OCI-LY1 (cell line): Measurements from ENCODE around the gene IRX3.

Experiments
- H2AFZ ChIP-seq: fragments of 200-600 bp; sonication (generic), shearing (Covaris generic); 2 replicates; pipeline ENCODE4 v1.6.0; 2014; ENCODE audit warnings: antibody characterized with exemption, mild to moderate bottlenecking, low read length
- H3F3A ChIP-seq: fragments of 200-600 bp; sonication (generic), shearing (Covaris generic); 2 replicates; pipeline ENCODE4 v1.6.0; 2014; ENCODE audit warnings: mild to moderate bottlenecking, antibody characterized with exemption, low read length, moderate library complexity; ENCODE audit not compliant: insufficient read depth
- H3K27ac ChIP-seq: fragments of 200-600 bp; sonication (generic); 2 replicates; pipeline ENCODE4 v1.5.1; 2014; ENCODE audit warnings: low read length, mixed run types, mild to moderate bottlenecking, low read depth; ENCODE audit not compliant: poor library complexity, severe bottlenecking
- H3K27me3 ChIP-seq: fragments of 200-600 bp; sonication (generic); 2 replicates; pipeline ENCODE4 v1.6.0; 2014; ENCODE audit warnings: antibody characterized with exemption, mild to moderate bottlenecking, low read length, moderate library complexity; ENCODE audit not compliant: insufficient read depth
- H3K36me3 ChIP-seq: fragments of 200-600 bp; sonication (generic); 2 replicates; pipeline ENCODE4 v1.6.1; 2014; ENCODE audit warnings: mild to moderate bottlenecking, antibody characterized with exemption, low read length, moderate library complexity, mixed read lengths; ENCODE audit not compliant: insufficient read depth
- H3K4me1 ChIP-seq: fragments of 200-600 bp; sonication (generic); 2 replicates; pipeline ENCODE4 v1.5.1; 2014; ENCODE audit warnings: mild to moderate bottlenecking, low read length, moderate library complexity; ENCODE audit not compliant: insufficient read depth, severe bottlenecking
- H3K4me2 ChIP-seq: fragments of 200-600 bp; sonication (generic), shearing (Covaris generic); 2 replicates; pipeline ENCODE4 v1.6.1; 2014; ENCODE audit warnings: low read length
- H3K4me3 ChIP-seq: fragments of 200-600 bp; sonication (generic); 2 replicates; pipeline ENCODE4 v1.5.1; 2014; ENCODE audit warnings: low read length, low read depth, mild to moderate bottlenecking, mixed read lengths; ENCODE audit not compliant: poor library complexity, severe bottlenecking
- H3K79me2 ChIP-seq: fragments of 200-600 bp; shearing (Covaris generic); 2 replicates; pipeline ENCODE4 v1.6.1; 2016; ENCODE audit warnings: mixed run types, low read length, mixed read lengths; ENCODE audit not compliant: insufficient read depth
- H3K9ac ChIP-seq: fragments of 200-600 bp; sonication (generic), shearing (Covaris generic); 2 replicates; pipeline ENCODE4 v1.6.1; 2014; ENCODE audit warnings: mild to moderate bottlenecking, low read length, mixed read lengths
- H3K9me2 ChIP-seq: fragments of 200-600 bp; sonication (generic), shearing (Covaris generic); 2 replicates; pipeline ENCODE4 v1.6.1; 2014; ENCODE audit warnings: low read depth, mild to moderate bottlenecking, low read length, mixed read lengths
- H3K9me3 ChIP-seq: fragments of 200-600 bp; shearing (Covaris generic); 2 replicates; pipeline ENCODE4 v1.6.1; 2014; ENCODE audit warnings: low read length, mixed read lengths
- H4K20me1 ChIP-seq: fragments of 200-600 bp; sonication (generic), shearing (Covaris generic); 2 replicates; pipeline ENCODE4 v1.6.0; 2016; ENCODE audit warnings: mild to moderate bottlenecking, low read length; ENCODE audit not compliant: insufficient read depth
- CTCF ChIP-seq: fragments of 200-600 bp; sonication (generic), shearing (Covaris generic); IDR thresholded peaks from 2 replicates; pipeline ENCODE4 v1.5.1; 2017; ENCODE audit warnings: mild to moderate bottlenecking, antibody characterized with exemption, low read length, moderate library complexity, mixed read lengths
- EZH2 ChIP-seq: fragments of 200-600 bp; sonication (generic), shearing (Covaris generic); IDR thresholded peaks from 2 replicates; pipeline ENCODE4 v1.8.0; 2017; ENCODE audit warnings: borderline replicate concordance, mixed run types, mild to moderate bottlenecking, antibody characterized with exemption, low read length, moderate library complexity, mixed read lengths

IRX3 gene

GRCh38 chr16:54286366-54287130 is at the start of gene IRX3:
Gene IRX3 (minus strand): TSS chr16:54286787. CDS start chr16:54286050, 737 bp downstream.
- Histone ChIP-seq H3K4me2 (no peak within 1 kb of the TSS), H3K79me2 (no peaks in the 10 kb centered on the region), H3K4me1 (no peaks in the 10 kb centered on the region), H3K9me3 (no peaks in the 10 kb centered on the region), H3K36me3 (no peaks in the 10 kb centered on the region), H3K27ac (no peak within 1 kb of the TSS), H4K20me1 (no peaks in the 10 kb centered on the region), H2AFZ (no peak within 1 kb of the TSS), H3K27me3 (no peaks in the 10 kb centered on the region), H3K4me3 (no peak within 1 kb of the TSS), H3K9ac (no peak within 1 kb of the TSS), H3K9me2 (no peaks in the 10 kb centered on the region), H3F3A (no peaks in the 10 kb centered on the region)
- no peak for TF ChIP-seq CTCF
- TF ChIP-seq EZH2: no peak

- Histone ChIP-seq H3K4me3 (no peak overlapping the region), H3K27ac (no peak overlapping the region), H3K9me3 (no peaks in the 10 kb centered on the region), H3K36me3 (no peaks in the 10 kb centered on the region), H2AFZ (no peak overlapping the region), H3K27me3 (no peaks in the 10 kb centered on the region), H3K9me2 (no peaks in the 10 kb centered on the region), H4K20me1 (no peaks in the 10 kb centered on the region), H3F3A (no peaks in the 10 kb centered on the region), H3K4me2 (no peak overlapping the region), H3K79me2 (no peaks in the 10 kb centered on the region), H3K9ac (no peak overlapping the region), H3K4me1 (no peaks in the 10 kb centered on the region)
- TF ChIP-seq EZH2 (no peak), CTCF (no peak)
These were observed 48.6 kb upstream of the IRX3 start for GRCh38 chr16:54335230-54335629.

- Histone ChIP-seq H3K9me3 (no peaks in the 10 kb centered on the region), H3K27me3 (no peaks in the 10 kb centered on the region), H3K27ac (no peak overlapping the region), H3K4me3 (no peak overlapping the region), H2AFZ (no peak overlapping the region), H3K4me2 (no peak overlapping the region), H3K9me2 (no peaks in the 10 kb centered on the region), H3K9ac (no peak overlapping the region), H4K20me1 (no peaks in the 10 kb centered on the region), H3K4me1 (no peaks in the 10 kb centered on the region), H3F3A (no peaks in the 10 kb centered on the region), H3K79me2 (no peaks in the 10 kb centered on the region), H3K36me3 (no peaks in the 10 kb centered on the region)
- no peak for TF ChIP-seq CTCF
- no peak for TF ChIP-seq EZH2
These were observed 47.6 kb upstream of the IRX3 start for GRCh38 chr16:54334208-54334607.
